NK-92 (cell line): ENCODE data around the gene CAMK2B.
"Not testable (repeated sequence)": the region's sequence is repeated elsewhere in the genome, so short reads cannot be mapped to it uniquely, and the experiment has no call there.

Experiments used
- DNase-seq: peaks from one replicate; lab custom pipeline; 2025; ENCODE audit not compliant: unreplicated experiment; lab: John Stamatoyannopoulos, UW

The CAMK2B gene

GRCh38 chr7:44194562-44195145 lies 130.7 kb downstream of the CAMK2B start:
- DNase-seq, result no peak

- DNase-seq, result no peak
Observed at GRCh38 chr7:44194069-44194468, 131.3 kb downstream of the CAMK2B start.

GRCh38 chr7:44193011-44193802 lies 132.2 kb downstream of the CAMK2B start:
- no peak for DNase-seq

- DNase-seq, result no peak
Observed at GRCh38 chr7:44191171-44191570, 134.2 kb downstream of the CAMK2B start.

GRCh38 chr7:44189993-44190872 lies 135.2 kb downstream of the CAMK2B start:
- no peak for DNase-seq

- no peak for DNase-seq
Observed at GRCh38 chr7:44189286-44189992, 136.0 kb downstream of the CAMK2B start, which contains the start of gene GCK. GCK (minus strand) TSS chr7:44189439; CDS start chr7:44188953, 486 bp downstream.

GRCh38 chr7:44188480-44189225 lies 136.7 kb downstream of the CAMK2B start:
- no peak for DNase-seq

GRCh38 chr7:44187636-44188416 lies 137.6 kb downstream of the CAMK2B start:
- DNase-seq, result no peak

GRCh38 chr7:44186736-44187135 lies 138.7 kb downstream of the CAMK2B start:
- DNase-seq, result no peak

- DNase-seq, result no peak
Observed at GRCh38 chr7:44185729-44186128, 139.7 kb downstream of the CAMK2B start.

GRCh38 chr7:44184873-44185446 lies 140.4 kb downstream of the CAMK2B start:
- no peak for DNase-seq

- no peak for DNase-seq
Observed at GRCh38 chr7:44184206-44184872, 141.1 kb downstream of the CAMK2B start.

GRCh38 chr7:44183386-44183785 lies 142.0 kb downstream of the CAMK2B start:
- no peak for DNase-seq

- no peak for DNase-seq
Observed at GRCh38 chr7:44182827-44183226, 142.6 kb downstream of the CAMK2B start.

- DNase-seq, result no peak
Observed at GRCh38 chr7:44180631-44181030, 144.8 kb downstream of the CAMK2B start.

GRCh38 chr7:44177570-44178131 lies 147.7 kb downstream of the CAMK2B start:
- no peak for DNase-seq

- DNase-seq, result no peak
Observed at GRCh38 chr7:44176486-44176885, 148.9 kb downstream of the CAMK2B start.

- DNase-seq, result no peak
Observed at GRCh38 chr7:44175730-44176129, 149.7 kb downstream of the CAMK2B start.

- not testable (repeated sequence) for DNase-seq
Observed at GRCh38 chr7:44174694-44174948, 150.8 kb downstream of the CAMK2B start.
